Measurements from ENCODE around the gene GPR108. TPM values are rescaled to one million over a fixed set of nuclear protein-coding genes. Genes with fewer than 3 reads are reported as not detected.

The GPR108 gene
- total and polyA plus RNA-seq, 2 of the 13 experiments (the other 11 are each of a cell fraction or from before 2014, with no cell fraction given): 36.4 to 63.0 TPM

GRCh38 chr19:6730153-6730804 lies 7.1 kb downstream of the GPR108 start (continued):
- TF ChIP-seq MTA1 (CRISPR knock-in tag; IDR thresholded peaks at IDR 0.05; ENCODE audit: borderline replicate concordance): no peak
- TF ChIP-seq HMG20B (CRISPR knock-in tag; conservative IDR thresholded peaks at IDR 0.05): peak; percentile 43; the same call in 1 of the 2 replicates
- peak; percentile 43; the same call in 1 of the 2 replicates for TF ChIP-seq RFXANK (CRISPR knock-in tag; IDR thresholded peaks at IDR 0.05)
- no peak for TF ChIP-seq DDIT3 (CRISPR knock-in tag; IDR thresholded peaks at IDR 0.05)
- peak; percentile 62; the same call in 1 of the 2 replicates for TF ChIP-seq NCOR1 (IDR thresholded peaks at IDR 0.05; ENCODE audit: borderline replicate concordance, low read length)
- peak; percentile 88 for TF ChIP-seq GATAD2A (CRISPR knock-in tag; IDR thresholded peaks at IDR 0.05)
- TF ChIP-seq, protein P1, sequence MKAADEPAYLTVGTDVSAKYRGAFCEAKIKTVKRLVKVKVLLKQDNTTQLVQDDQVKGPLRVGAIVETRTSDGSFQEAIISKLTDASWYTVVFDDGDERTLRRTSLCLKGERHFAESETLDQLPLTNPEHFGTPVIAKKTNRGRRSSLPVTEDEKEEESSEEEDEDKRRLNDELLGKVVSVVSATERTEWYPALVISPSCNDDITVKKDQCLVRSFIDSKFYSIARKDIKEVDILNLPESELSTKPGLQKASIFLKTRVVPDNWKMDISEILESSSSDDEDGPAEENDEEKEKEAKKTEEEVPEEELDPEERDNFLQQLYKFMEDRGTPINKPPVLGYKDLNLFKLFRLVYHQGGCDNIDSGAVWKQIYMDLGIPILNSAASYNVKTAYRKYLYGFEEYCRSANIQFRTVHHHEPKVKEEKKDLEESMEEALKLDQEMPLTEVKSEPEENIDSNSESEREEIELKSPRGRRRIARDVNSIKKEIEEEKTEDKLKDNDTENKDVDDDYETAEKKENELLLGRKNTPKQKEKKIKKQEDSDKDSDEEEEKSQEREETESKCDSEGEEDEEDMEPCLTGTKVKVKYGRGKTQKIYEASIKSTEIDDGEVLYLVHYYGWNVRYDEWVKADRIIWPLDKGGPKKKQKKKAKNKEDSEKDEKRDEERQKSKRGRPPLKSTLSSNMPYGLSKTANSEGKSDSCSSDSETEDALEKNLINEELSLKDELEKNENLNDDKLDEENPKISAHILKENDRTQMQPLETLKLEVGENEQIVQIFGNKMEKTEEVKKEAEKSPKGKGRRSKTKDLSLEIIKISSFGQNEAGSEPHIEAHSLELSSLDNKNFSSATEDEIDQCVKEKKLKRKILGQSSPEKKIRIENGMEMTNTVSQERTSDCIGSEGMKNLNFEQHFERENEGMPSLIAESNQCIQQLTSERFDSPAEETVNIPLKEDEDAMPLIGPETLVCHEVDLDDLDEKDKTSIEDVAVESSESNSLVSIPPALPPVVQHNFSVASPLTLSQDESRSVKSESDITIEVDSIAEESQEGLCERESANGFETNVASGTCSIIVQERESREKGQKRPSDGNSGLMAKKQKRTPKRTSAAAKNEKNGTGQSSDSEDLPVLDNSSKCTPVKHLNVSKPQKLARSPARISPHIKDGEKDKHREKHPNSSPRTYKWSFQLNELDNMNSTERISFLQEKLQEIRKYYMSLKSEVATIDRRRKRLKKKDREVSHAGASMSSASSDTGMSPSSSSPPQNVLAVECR (CRISPR knock-in tag; IDR thresholded peaks at IDR 0.05; ENCODE audit: borderline replicate concordance): peak; percentile 73; the same call in 1 of the 2 replicates
- 0 out of 2 replicates have a peak, but pooled peaks have one; percentile 17 for TF ChIP-seq ETS1 (CRISPR knock-in tag; IDR thresholded peaks at IDR 0.05)
- TF ChIP-seq ZBTB14 (CRISPR knock-in tag; IDR thresholded peaks at IDR 0.05): no peak
- TF ChIP-seq ZNF782 (CRISPR knock-in tag; IDR thresholded peaks at IDR 0.05; ENCODE audit: borderline replicate concordance): 0 out of 2 replicates have a peak, but pooled peaks have one; percentile 11
- TF ChIP-seq HMG20A (CRISPR knock-in tag; IDR thresholded peaks at IDR 0.05; ENCODE audit: borderline replicate concordance): peak; percentile 65
- TF ChIP-seq SETDB1 (CRISPR knock-in tag; IDR thresholded peaks at IDR 0.05; ENCODE audit: borderline replicate concordance): no peak
- TF ChIP-seq NFKB2 (CRISPR knock-in tag; IDR thresholded peaks at IDR 0.05; ENCODE audit: borderline replicate concordance): 0 out of 2 replicates have a peak, but pooled peaks have one; percentile 12
- TF ChIP-seq HOXA3 (CRISPR knock-in tag; IDR thresholded peaks at IDR 0.05): peak; percentile 80
- TF ChIP-seq KLF12 (CRISPR knock-in tag; IDR thresholded peaks at IDR 0.05; ENCODE audit: borderline replicate concordance): peak; percentile 82; the same call in 1 of the 2 replicates
- peak; percentile 82 for TF ChIP-seq TFDP1 (CRISPR knock-in tag; IDR thresholded peaks at IDR 0.05; ENCODE audit: borderline replicate concordance)
- TF ChIP-seq ZNF816 (CRISPR knock-in tag; IDR thresholded peaks at IDR 0.05; ENCODE audit: borderline replicate concordance): peak; percentile 73; the same call in 1 of the 2 replicates
- TF ChIP-seq KDM6A (CRISPR knock-in tag; IDR thresholded peaks at IDR 0.05; ENCODE audit: low read depth): peak; percentile 69
- TF ChIP-seq MYC (CRISPR knock-in tag; IDR thresholded peaks at IDR 0.05; ENCODE audit: borderline replicate concordance): peak; percentile 52; the same call in 1 of the 2 replicates
- peak; percentile 80 for TF ChIP-seq TGIF2 (CRISPR knock-in tag; IDR thresholded peaks at IDR 0.05)
- TF ChIP-seq KLF16 (CRISPR knock-in tag; IDR thresholded peaks at IDR 0.05): peak in 1 of 2 experiments; percentile 89; a peak in 2 of 4 replicates
- no peak for TF ChIP-seq MAFK (conservative IDR thresholded peaks at IDR 0.05 in 1 of 2, IDR thresholded peaks at IDR 0.05 in 1 of 2; ENCODE audit: low read length in 2 of 2)
